ENCODE measurements around the gene PPP2R1B.

PPP2R1B gene

DNA sequence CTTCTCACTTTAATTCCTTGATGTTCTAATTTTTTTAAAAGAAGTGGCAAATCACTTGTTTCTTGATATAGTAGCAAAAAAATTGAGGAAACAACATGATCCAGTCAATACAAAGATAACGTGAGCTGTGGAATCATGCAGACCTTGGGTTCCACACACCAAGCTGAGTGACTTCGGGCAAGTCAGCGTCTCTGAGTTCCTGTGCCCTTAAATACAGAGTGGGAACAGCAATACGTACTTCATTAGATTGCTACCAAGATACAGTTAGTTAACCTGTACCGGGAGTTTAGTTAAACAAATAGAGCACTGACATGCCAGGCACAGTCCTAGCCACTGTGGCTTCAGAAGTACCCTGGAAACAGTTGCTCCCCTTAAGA is 58.5 kb downstream of the PPP2R1B start:
- DNase-seq, result no peak
- H3K4me1 Mint-ChIP-seq, result no peaks in the 10 kb centered on the region
- H3K27me3 Mint-ChIP-seq (ENCODE audit: low read depth, poor library complexity), result peaks cover 4% of the 10 kb centered on the region
- no peak overlapping the region for H3K27ac Mint-ChIP-seq
- H3K36me3 Mint-ChIP-seq (ENCODE audit: low read depth), result peaks cover 59% of the 10 kb centered on the region
- H3K4me3 Mint-ChIP-seq, result no peak overlapping the region
- TF ChIP-seq, protein P1, sequence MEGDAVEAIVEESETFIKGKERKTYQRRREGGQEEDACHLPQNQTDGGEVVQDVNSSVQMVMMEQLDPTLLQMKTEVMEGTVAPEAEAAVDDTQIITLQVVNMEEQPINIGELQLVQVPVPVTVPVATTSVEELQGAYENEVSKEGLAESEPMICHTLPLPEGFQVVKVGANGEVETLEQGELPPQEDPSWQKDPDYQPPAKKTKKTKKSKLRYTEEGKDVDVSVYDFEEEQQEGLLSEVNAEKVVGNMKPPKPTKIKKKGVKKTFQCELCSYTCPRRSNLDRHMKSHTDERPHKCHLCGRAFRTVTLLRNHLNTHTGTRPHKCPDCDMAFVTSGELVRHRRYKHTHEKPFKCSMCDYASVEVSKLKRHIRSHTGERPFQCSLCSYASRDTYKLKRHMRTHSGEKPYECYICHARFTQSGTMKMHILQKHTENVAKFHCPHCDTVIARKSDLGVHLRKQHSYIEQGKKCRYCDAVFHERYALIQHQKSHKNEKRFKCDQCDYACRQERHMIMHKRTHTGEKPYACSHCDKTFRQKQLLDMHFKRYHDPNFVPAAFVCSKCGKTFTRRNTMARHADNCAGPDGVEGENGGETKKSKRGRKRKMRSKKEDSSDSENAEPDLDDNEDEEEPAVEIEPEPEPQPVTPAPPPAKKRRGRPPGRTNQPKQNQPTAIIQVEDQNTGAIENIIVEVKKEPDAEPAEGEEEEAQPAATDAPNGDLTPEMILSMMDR (IDR thresholded peaks at IDR 0.05), result no peak
- no peaks in the 10 kb centered on the region for H3K9me3 Mint-ChIP-seq

DNA sequence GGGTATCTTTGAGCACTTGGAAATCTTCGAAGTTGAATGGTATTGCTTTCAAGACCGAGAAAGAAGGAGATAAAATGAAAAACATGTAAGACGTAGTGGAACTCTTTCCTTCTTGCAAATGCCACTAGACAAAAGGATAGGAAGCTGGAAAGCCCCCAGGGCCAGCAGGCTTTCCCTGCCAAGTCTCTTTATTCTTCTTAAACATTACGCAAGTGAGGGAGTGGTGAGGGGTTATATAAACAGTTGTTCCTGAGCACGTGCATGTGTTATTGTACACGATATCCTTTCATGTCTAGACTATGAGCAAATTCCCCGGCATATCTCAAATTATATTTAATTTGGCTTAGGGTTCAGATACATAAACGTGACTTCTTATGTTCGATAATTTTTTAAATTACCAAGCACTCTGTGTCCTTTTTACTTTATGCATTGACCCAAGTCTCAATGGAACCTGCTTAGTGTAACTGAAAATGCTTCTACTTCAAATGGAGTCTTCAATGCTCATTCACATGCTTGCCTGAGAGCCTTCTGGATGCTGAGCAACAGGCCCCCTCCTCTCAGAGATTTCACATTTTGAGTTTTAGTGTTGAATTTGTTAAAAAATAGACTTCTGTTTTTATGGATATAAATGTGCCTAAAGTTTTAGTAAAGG is 59.0 kb downstream of the PPP2R1B start:
- TF ChIP-seq, protein P1 (IDR thresholded peaks at IDR 0.05), result no peak
- DNase-seq, result no peak
- Mint-ChIP-seq H3K4me3 (no peak overlapping the region), H3K27ac (no peak overlapping the region), H3K27me3 (ENCODE audit: low read depth, poor library complexity) (peaks cover 4% of the 10 kb centered on the region), H3K36me3 (ENCODE audit: low read depth) (peaks cover 54% of the 10 kb centered on the region), H3K4me1 (no peaks in the 10 kb centered on the region), H3K9me3 (no peaks in the 10 kb centered on the region)

DNA sequence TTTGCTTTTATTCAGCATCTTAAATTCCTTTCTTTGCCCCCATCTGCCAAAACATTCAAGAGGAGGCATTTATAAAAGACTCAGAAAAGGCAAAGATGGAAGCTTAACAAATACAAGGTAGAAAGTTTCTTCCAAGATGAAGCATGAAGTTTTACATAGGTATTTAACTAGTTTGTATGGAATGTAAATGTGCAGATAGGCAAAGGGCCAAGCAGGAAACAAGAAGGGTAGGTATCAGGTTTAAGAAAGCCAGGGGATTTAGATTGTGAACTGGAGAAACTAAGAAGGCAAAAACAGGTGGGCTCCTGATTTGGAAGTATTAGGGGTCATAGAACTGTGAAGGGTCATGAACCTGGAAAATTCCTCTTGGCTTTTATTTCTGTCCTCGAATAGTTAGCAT is 62.6 kb downstream of the PPP2R1B start:
- peaks cover 4% of the 10 kb centered on the region for H3K27me3 Mint-ChIP-seq (ENCODE audit: low read depth, poor library complexity)
- TF ChIP-seq, protein P1 (IDR thresholded peaks at IDR 0.05), result no peak
- no peaks in the 10 kb centered on the region for H3K4me1 Mint-ChIP-seq
- DNase-seq, result no peak
- H3K9me3 Mint-ChIP-seq, result no peaks in the 10 kb centered on the region
- H3K36me3 Mint-ChIP-seq (ENCODE audit: low read depth), result peaks cover 29% of the 10 kb centered on the region
- H3K4me3 Mint-ChIP-seq, result no peak overlapping the region
- peak overlapping the region; percentile 73 for H3K27ac Mint-ChIP-seq

DNA sequence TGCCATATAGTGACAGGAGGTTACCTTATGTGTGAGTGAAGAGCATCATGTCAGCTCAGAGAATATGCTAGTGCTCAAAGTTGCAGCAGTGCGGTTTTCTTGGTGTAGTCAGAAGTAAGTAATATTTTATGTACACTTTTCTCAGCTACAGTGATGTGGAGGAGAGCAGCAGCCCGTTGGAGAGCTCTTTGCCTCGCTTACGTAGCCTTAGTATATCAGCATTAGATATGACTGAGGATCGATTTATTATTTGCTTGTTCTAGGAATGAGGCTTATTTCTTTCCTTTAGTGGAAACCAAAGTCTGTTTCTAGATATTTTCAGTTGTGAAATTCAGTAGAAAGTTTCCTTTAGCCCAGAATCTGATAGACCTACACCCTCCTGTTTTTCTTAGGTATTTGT is 63.6 kb downstream of the PPP2R1B start:
- no peak overlapping the region for H3K4me3 Mint-ChIP-seq
- H3K27ac Mint-ChIP-seq, result no peak overlapping the region
- peaks cover 4% of the 10 kb centered on the region for H3K27me3 Mint-ChIP-seq (ENCODE audit: low read depth, poor library complexity)
- H3K9me3 Mint-ChIP-seq, result no peaks in the 10 kb centered on the region
- TF ChIP-seq, protein P1 (IDR thresholded peaks at IDR 0.05), result no peak
- peaks cover 29% of the 10 kb centered on the region for H3K36me3 Mint-ChIP-seq (ENCODE audit: low read depth)
- no peaks in the 10 kb centered on the region for H3K4me1 Mint-ChIP-seq
- DNase-seq, result no peak

DNA sequence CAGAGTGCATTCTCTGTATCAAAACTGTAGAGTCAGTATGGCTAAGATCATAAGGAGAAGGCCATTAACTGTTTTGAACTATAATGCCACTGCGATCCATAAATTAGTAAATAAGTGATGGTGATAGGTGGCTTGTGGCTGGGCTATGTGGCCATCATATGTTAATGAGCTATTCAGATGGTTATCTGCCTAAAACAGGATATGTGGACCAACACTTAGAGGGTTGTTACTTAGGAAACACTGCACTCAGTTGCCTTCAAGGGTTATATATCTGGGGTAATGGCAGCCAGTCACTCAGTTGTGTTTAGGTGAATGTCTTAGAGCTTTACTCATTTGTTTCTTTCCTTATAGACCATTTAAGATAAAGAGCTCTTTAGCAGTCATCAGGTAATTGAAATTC is 66.0 kb downstream of the PPP2R1B start:
- TF ChIP-seq, protein P1 (IDR thresholded peaks at IDR 0.05), result no peak
- Mint-ChIP-seq H3K4me3 (no peak overlapping the region), H3K36me3 (ENCODE audit: low read depth) (peaks cover 11% of the 10 kb centered on the region), H3K27me3 (ENCODE audit: low read depth, poor library complexity) (peaks cover 4% of the 10 kb centered on the region), H3K4me1 (peaks cover 1% of the 10 kb centered on the region), H3K27ac (no peak overlapping the region), H3K9me3 (no peaks in the 10 kb centered on the region)
- DNase-seq, result no peak

DNA sequence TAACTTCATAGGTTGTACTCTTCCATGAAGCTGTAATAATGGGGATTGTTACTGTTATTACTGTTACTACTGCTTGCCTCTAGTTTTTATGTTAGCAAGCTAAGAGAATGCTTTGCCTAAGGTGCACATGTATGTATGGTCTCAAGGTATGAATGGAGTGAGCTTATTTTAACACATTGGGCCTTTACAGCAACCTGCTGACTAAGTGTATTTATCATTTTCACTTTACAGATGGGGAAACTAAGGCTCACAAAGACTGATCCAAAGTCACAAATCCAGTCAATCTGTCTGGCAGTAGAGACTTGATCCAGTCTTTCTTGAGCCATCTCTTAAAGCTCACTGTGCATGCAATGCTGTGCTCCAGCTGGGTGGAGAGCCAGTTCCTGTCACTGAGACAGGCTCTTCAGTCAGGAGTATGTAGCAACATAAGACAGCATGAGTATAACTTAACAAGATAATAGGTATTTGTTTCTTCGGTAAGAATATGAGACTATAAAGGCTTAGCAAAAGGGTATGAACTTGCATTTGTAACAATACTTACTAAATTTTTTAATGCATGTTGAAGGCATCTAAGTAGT is 66.5 kb downstream of the PPP2R1B start:
- Mint-ChIP-seq H3K9me3 (no peaks in the 10 kb centered on the region), H3K4me1 (peaks cover 6% of the 10 kb centered on the region), H3K27ac (no peak overlapping the region), H3K27me3 (ENCODE audit: low read depth, poor library complexity) (peaks cover 4% of the 10 kb centered on the region), H3K4me3 (no peak overlapping the region), H3K36me3 (ENCODE audit: low read depth) (peaks cover 6% of the 10 kb centered on the region)
- TF ChIP-seq, protein P1 (IDR thresholded peaks at IDR 0.05), result no peak
- no peak for DNase-seq

All from nephron progenitor cell (in vitro differentiated cells).